Mesothelial cell of epicardium (in vitro differentiated cells): Measurements from ENCODE around the gene FOXK1. TPM values are rescaled to one million over a fixed set of nuclear protein-coding genes. Genes with fewer than 3 reads are reported as not detected.
"Not testable (repeated sequence)": the region's sequence is repeated elsewhere in the genome, so short reads cannot be mapped to it uniquely, and the experiment has no call there.

Experiments
- DNase-seq, 2 experiments: peaks; one replicate each; pipeline ENCODE4 v3.0.0; 2021; ENCODE audit warnings: low spot score in 2 of 2; ENCODE audit not compliant: unreplicated experiment in 2 of 2
- H3K27ac Mint-ChIP-seq: 2 replicates; pipeline ENCODE4 v1.8.0; 2021; ENCODE audit warnings: mixed read lengths
- H3K27me3 Mint-ChIP-seq: 2 replicates; pipeline ENCODE4 v1.8.0; 2021; ENCODE audit warnings: low read depth, mixed read lengths
- H3K36me3 Mint-ChIP-seq: 2 replicates; pipeline ENCODE4 v1.8.0; 2021; ENCODE audit warnings: mixed read lengths
- H3K4me1 Mint-ChIP-seq: 2 replicates; pipeline ENCODE4 v1.8.0; 2021; ENCODE audit warnings: mixed read lengths
- H3K4me3 Mint-ChIP-seq: 2 replicates; pipeline ENCODE4 v1.8.0; 2021; ENCODE audit warnings: mild to moderate bottlenecking, moderate library complexity, mixed read lengths
- H3K9me3 Mint-ChIP-seq: 2 replicates; pipeline ENCODE4 v1.8.0; 2021; ENCODE audit warnings: mixed read lengths
- total RNA-seq: library from RNA; stranded (reverse); gene quantifications from 3 replicates; pipeline ENCODE4 v1.2.1, GENCODE V29; 2021
- TF ChIP-seq, protein P1 (sequence below): fragments of 200-600 bp; sonication (generic); IDR thresholded peaks from one replicate; pipeline ENCODE4 v1.5.0; 2021; ENCODE audit warnings: antibody characterized with exemption; ENCODE audit not compliant: unreplicated experiment

The FOXK1 gene
- total RNA-seq, 1 donor from 2014 or later = 57.3 TPM

DNA sequence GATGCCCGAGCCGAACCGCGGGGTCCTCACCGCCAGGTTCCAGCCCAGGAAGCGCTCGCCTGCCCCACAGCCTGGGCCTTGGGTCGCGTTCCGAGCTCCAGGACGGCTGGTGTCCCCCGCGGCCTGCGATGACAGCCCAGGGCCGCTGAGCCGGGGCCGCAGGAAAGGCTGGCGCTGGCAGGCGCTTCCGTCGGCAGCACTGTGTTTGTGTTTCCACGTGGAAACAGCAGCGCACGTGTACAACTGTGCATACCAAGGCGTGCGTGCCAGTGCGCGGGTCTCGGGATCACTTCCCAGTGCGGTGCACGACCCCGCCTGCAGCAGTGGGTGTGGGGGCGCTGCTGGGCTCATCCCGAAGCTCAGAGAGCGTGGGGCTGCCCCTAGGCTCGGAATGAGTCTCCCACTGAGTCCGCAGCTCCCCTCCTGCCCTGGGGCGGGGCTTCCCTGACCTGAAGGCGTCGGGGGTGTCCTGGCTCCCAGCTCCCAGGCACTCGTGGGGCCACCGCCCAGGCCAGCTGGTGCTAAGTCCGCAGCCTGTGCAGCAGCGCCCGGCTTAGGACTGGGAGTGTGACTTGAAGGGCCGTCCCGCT, 110.5 kb downstream of the FOXK1 start:
- H3K4me1 Mint-ChIP-seq = no peaks in the 10 kb centered on the region
- H3K9me3 Mint-ChIP-seq = no peaks in the 10 kb centered on the region
- no peaks in the 10 kb centered on the region for H3K27me3 Mint-ChIP-seq
- peaks cover 13% of the 10 kb centered on the region for H3K36me3 Mint-ChIP-seq
- no peak overlapping the region for H3K27ac Mint-ChIP-seq
- TF ChIP-seq, protein P1, sequence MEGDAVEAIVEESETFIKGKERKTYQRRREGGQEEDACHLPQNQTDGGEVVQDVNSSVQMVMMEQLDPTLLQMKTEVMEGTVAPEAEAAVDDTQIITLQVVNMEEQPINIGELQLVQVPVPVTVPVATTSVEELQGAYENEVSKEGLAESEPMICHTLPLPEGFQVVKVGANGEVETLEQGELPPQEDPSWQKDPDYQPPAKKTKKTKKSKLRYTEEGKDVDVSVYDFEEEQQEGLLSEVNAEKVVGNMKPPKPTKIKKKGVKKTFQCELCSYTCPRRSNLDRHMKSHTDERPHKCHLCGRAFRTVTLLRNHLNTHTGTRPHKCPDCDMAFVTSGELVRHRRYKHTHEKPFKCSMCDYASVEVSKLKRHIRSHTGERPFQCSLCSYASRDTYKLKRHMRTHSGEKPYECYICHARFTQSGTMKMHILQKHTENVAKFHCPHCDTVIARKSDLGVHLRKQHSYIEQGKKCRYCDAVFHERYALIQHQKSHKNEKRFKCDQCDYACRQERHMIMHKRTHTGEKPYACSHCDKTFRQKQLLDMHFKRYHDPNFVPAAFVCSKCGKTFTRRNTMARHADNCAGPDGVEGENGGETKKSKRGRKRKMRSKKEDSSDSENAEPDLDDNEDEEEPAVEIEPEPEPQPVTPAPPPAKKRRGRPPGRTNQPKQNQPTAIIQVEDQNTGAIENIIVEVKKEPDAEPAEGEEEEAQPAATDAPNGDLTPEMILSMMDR = no peak
- peak overlapping the region; percentile 13 for H3K4me3 Mint-ChIP-seq
- DNase-seq = no peak

DNA sequence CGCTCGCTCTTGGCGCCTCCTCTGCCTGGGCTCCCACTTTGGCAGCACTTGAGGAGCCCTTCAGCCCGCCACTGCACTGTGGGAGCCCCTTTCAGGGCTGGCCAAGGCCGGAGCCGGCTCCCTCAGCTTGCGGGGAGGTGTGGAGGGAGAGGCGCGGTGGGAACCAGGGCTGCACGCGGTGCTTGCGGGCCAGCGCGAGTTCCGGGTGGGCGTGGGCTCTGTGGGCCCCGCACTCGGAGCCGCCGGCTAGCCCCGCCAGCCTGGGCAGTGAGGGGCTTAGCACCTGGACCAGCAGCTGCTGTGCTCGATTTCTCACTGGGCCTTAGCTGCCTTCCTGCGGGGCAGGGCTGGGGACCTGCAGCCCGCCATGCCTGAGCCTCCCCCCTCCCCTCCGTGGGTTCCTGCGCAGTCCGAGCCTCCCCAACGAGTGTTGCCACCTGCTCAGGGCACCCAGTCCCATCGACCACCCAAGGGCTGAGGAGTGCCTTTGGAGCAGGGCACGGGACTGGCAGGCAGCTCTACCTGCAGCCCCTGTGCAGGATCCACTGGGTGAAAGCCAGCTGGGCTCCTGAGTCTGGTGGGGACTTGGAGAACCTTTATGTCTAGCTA, 111.4 kb downstream of the FOXK1 start:
- H3K27me3 Mint-ChIP-seq, H3K9me3 Mint-ChIP-seq, H3K27ac Mint-ChIP-seq, H3K4me1 Mint-ChIP-seq, H3K4me3 Mint-ChIP-seq, DNase-seq: not testable (repeated sequence)
- H3K36me3 Mint-ChIP-seq = peaks cover 13% of the 10 kb centered on the region

DNA sequence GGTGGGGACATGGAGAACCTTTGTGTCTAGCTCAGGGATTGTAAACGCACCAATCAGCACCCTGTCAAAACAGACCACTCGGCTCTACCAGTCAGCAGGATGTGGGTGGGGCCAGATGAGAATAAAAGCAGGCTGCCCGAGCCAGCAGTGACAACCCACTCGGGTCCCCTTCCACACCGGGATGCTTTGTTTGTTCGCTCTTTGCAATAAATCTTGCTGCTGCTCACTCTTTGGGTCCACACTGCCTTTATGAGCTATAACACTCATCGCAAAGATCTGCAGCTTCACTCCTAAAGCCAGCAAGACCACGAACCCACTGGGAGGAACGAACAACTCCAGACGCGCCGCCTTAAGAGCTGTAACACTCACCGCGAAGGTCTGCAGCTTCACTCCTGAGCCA, 112.1 kb downstream of the FOXK1 start:
- H3K9me3 Mint-ChIP-seq, H3K27ac Mint-ChIP-seq, DNase-seq, H3K27me3 Mint-ChIP-seq, H3K4me3 Mint-ChIP-seq, H3K4me1 Mint-ChIP-seq: not testable (repeated sequence)
- peaks cover 13% of the 10 kb centered on the region for H3K36me3 Mint-ChIP-seq

DNA sequence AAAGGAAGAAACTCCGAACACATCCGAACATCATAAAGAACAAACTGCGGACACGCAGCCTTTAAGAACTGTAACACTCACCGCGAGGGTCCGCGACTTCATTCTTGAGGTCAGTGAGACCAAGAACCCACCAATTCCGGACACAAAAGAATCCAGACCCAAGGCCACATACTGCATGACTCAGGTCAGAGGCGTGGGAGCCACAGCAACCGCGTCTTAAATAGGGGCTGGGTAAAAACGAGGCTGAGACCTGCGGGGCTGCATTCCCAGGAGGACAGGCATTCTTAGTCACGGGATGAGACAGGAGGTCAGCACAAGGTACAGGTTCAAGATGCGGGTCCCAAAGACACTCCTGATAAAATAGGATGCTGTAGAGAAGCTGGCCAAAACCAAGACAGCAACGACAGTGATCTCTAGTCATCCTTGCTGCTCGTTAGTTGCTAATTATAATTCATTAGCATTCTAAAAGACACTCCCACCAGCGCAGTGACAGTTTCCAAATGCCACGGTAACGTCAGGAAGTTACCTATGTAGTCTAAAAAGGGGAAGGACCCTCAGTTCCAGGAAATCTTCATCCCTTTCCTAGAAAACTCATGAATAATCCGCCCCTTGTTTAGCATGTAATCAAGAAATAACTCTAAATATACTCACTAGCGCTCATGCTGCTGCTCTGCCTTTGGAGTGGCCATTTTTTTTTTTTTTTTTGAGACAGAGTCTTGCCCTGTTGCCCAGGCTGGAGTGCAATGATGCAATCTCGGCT, 112.7 kb downstream of the FOXK1 start:
- H3K4me3 Mint-ChIP-seq = no peak overlapping the region
- TF ChIP-seq, protein P1 = no peak
- DNase-seq = no peak
- no peaks in the 10 kb centered on the region for H3K4me1 Mint-ChIP-seq
- H3K27ac Mint-ChIP-seq = no peak overlapping the region
- no peaks in the 10 kb centered on the region for H3K27me3 Mint-ChIP-seq
- peaks cover 13% of the 10 kb centered on the region for H3K36me3 Mint-ChIP-seq
- H3K9me3 Mint-ChIP-seq = no peaks in the 10 kb centered on the region

DNA sequence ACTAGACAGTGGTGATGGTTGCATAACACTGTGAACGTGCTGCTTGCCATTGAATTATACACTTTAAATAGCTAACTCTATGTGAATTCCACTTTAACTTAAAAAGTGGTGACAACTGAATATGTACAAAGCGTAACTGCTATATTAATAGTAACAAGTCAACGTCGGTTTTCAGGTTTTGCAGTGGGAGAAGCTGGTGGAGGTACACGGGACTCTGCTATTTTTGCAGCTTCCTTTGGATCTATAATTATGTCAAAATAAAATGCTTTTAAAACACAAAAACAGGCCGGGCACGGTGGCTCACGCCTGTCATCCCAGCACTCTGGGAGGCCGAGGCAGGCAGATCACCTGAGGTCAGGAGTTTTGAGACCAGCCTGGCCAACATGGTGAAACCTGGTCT, 114.4 kb downstream of the FOXK1 start:
- H3K27ac Mint-ChIP-seq = no peak overlapping the region
- DNase-seq = no peak
- TF ChIP-seq, protein P1 = no peak
- no peaks in the 10 kb centered on the region for H3K4me1 Mint-ChIP-seq
- H3K36me3 Mint-ChIP-seq = peaks cover 13% of the 10 kb centered on the region
- H3K4me3 Mint-ChIP-seq = no peak overlapping the region
- H3K27me3 Mint-ChIP-seq = no peaks in the 10 kb centered on the region
- H3K9me3 Mint-ChIP-seq = no peaks in the 10 kb centered on the region

DNA sequence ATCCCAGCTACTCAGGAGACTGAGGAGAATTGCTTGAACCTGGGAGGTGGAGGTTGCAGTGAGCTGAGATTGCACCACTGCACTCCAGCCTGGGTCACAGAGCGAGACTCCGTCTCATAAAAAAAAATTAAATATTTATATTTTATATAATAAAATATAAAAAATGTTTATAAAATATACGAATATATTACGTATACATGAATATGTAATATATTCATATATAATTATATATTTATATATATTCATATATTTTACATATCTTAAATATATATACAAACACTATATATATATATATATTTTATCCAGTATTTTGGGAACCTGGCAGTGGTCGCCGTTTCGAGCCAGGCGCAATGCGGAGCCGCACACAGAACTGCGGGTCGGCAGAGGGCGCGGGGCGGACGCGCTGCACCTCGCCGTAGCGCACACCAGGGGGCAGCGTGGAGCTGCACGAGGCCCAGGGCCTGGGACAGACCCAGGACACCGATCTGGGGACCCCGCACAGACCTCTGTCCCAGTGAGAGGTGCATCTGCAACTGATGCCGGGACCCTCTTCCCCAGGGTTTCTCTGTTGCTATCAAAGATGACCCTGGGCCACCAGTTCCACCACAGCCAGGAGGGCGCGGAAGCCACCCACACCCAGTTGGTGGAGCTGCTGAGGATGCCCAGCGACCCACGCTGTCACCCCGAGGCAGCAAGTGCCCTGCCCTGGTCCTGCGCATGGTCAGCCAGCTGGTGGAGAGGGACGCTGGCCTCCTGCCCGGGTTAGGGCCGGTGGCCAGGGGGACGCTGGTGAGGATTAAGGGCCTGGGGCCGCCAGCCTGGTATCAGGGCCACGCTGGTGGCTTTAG, 116.0 kb downstream of the FOXK1 start:
- H3K36me3 Mint-ChIP-seq = peaks cover 9% of the 10 kb centered on the region
- TF ChIP-seq, protein P1 = peak; percentile 85
- no peak overlapping the region for H3K27ac Mint-ChIP-seq
- H3K9me3 Mint-ChIP-seq = no peaks in the 10 kb centered on the region
- no peaks in the 10 kb centered on the region for H3K27me3 Mint-ChIP-seq
- H3K4me3 Mint-ChIP-seq = no peak overlapping the region
- H3K4me1 Mint-ChIP-seq = no peaks in the 10 kb centered on the region
- DNase-seq = peak in 1 of 2 experiments; percentile 76
